GM21528 (cell line): ENCODE data around the gene LYPD6.

Source experiments
- ATAC-seq: cut with Tn5 transposase; IDR thresholded peaks from one replicate; pipeline ENCODE4 v1.9.1; 2021; ENCODE audit warnings: mild to moderate bottlenecking, moderate library complexity; ENCODE audit not compliant: unreplicated experiment, low FRiP score

Gene LYPD6

DNA sequence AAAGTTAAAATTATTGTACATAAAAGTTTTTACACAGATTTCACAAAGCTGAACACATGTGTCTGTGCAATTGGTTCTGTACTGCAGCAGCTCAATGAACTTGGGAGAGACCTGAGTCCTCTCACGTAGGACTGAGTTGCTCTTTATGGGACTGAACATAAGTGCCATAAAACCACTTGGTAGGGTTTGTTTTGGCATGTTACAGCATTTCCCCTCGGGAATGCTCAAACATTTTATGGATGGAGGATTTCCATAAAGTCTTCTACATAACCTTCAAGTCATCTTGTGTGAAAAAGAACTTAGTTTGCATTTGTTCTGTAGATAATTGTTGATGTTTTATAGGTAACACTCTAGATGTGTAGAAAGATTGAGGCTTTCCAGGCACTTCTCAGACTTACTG is 15.9 kb downstream of the LYPD6 start:
- ATAC-seq: no peak

DNA sequence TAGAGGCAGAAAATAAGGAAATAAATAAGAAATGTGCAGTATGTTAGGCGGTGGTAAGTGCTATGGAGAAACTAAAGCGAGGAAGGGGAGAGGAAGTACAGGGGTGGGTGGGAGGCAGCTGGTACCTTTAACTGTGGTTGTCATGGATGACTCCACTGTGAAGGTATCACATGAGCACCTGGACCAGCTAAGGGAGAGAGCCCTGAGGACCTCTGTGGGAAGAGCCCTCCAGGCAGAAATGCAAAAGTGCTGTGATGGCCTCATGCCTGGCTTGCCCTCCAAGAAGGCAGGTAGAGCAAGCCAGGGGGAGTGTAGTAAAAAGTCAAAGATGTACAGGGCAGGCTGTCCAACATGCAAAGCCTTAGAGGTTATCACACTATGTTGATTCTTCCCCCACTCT is 17.9 kb downstream of the LYPD6 start:
- ATAC-seq: no peak

DNA sequence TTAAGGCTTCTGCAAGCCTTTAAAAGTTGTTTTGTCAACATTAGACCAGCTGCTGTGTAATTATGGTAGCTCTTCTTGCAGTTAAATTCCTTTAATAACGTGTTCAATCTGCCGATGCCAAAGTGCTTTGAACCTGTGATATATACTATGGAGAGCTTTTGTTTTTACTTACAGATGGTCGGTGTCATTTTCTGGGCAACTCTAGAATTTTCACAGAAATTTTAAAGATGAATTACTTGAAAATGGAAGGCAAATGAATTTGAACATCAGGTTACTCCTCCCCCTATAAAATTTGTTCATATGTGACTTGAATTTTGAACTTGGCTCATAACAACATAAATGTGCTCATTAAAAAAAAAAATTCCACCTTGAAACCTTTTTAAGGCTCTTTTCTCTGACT is 23.0 kb downstream of the LYPD6 start:
- no peak for ATAC-seq

DNA sequence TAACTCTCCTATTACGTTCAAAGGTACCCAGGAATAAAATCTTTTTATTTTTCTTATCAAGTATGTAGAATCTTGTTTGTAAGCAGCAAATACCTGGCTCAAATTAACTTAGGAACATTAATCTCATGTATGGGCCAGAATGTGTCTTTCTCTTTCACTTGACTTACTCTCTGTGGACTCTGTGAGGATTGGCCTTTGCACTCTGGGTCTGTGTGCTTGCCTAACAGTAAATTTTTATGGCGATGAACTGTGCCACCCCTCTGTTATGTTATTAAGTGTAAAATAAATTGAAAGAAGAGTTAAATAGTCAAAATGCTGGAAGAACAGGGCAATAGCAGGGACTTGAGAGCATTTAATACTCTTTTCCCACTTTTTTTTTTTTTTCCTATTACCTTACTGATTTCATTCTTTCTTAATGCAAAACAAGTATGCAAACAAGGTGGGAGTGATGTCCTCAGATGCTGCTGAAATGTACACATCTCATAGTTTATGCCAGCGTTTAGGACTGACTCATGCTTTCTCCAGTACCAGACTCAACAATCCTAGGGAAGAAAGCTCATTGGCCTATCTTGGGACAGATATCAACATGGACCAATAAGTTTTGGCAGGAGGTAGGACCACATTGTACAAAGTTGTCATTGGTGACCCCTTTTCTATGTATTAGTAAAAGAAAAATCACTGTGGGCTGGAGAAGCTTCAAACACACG is 25.5 kb downstream of the LYPD6 start:
- no peak for ATAC-seq

DNA sequence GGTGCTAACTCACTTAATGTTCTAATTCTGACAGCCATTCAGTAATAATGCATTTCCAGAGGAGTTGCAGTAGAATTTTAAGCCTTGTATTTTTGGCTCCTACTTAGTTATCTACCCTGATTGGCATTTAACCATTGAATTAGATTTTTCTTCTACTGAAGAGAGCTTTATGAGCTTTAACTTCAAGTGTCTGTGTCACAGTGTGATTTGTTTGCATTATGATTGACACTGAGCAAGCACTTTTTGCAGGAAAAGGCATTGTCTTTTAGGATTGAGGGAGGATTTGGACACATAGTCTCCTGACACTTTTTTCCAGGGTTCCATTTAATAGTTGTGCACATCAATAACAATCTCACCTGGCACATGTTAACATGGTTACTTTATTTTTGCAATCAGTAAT is 26.7 kb downstream of the LYPD6 start:
- ATAC-seq: no peak

DNA sequence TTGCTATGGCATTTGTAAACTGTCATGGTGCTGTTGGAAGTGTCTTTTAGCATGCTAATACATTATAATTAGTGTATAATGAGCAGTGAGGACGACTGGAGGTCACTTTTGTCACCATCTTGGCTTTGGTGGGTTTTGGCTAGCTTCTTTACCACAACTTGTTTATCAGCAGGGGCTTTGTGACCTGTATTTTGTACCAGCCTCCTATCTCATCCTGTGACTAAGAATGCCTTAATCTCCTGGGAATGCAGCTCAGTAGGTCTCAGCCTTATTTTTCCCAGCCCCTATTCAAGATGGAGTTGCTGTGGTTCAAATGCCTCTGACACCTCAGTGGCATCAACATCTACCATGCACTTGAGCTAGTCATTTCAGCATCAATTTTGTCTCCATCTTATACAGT is 29.7 kb downstream of the LYPD6 start:
- no peak for ATAC-seq

DNA sequence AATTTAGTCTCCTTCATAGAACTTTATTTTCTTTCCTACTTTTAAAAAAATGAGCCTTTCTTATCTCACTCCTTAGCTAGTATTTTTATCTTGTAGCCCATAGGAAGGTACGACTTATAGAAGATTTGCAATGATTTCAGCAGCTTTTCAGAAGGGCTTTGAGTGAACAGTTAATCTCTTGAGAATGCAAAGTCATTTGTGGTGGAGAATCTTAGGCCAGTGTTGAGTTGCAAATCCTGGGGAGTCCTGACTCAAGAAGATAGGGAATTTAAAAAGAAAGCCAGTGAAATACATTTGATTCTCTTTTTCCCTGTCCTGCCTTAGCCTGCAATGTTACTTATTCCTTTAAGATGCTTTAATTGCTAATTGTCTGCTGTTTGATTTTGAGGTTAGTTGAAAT is 33.6 kb downstream of the LYPD6 start:
- ATAC-seq: no peak

DNA sequence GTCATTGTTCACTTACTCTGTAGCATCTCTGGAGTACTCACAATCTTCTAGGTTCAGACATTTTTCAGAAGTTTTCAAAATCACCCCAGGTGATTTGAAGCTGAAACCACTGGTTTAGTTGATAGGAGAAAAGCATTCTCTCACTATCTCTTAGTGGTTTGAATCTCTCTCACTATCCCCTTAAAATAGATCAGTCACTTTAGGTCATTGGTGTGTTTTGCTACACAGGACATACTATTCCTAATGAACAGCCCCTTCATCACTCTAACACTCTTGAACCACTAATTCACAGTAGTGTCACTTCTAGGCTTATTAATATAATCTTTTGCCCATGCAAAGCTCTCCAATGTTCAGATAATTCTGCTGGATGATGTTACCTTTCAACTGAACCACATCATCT is 34.5 kb downstream of the LYPD6 start:
- no peak for ATAC-seq

DNA sequence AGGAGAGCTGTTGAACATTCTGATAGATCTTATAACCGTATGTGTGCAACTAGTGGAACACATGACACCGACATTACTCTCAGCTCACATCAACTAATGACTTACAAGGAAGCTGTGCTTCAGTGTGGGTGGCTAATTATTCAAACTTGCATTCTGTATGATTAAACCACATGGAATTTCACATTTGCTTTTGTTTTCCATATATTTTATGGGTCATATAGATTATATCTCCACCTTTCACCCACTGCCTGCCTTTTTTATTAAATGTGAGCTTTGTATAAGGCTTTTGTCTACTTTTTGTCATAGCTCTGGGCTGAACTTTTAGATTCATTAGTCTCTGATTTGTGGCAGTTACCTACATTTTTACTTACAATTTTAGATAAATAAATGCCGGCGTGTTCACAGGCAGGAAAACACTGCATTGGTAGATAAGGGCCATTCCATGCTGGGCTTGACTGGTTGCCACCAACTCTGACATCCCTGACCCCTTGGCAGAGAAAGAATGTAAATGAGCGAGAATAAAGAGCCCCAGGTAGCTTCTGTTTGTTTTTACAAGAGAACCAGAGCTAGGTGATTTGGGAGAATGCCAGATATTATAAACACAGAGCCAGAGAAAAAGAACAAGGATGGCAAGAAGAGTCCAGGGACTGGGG is 35.7 kb downstream of the LYPD6 start:
- ATAC-seq: no peak

DNA sequence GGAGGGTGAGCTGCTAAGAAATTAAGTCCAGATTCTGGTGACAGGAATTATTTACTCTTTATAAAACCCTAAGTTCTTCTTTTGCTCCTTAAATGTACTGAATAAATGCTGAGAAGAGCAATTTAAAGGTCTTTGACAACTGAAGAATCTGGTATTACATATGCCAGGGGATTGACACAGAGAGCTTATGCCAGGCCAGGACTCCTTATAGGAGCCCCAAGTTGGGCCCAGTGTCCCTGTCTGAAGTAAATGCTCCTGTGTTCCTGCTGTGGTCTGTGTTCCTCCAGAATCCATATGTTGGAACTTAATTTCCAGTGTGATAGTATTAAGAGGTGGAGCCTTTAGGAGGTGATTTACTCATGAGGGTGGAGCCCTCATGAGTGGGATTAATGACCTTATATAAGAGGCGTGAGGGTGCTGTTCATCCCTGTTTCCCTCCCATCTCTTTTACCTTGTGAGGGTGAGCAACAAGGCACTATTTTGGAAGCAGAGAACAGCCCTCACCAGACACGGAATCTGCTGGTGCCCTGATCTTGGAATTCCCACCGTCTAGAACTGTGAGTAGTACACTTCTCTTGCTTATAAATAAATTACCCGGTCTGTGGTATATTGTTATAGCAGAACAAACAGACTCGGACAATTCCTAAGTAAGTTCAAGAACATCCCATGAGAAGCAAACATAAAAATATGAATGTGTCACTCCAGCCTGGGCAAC is 39.8 kb downstream of the LYPD6 start:
- no peak for ATAC-seq

DNA sequence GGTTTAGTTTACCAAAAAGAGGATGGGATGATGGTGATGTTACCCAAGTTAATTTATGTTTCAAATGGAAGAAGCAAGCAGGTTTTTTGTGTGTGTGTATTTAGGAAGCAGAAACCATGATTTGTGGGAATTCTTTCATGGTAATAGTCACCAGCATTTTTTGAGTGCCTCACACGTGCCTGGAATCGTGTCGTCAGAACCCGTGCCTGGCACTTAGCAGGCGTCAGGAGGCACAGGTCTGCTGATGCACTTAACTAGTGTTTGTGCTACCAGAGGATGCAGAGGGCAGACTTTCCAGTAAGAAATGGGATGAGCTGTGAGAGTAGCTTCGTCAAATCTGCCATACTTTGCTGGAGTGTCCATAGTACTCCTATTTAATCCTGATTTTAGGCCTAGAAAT is 41.1 kb downstream of the LYPD6 start:
- ATAC-seq: no peak

DNA sequence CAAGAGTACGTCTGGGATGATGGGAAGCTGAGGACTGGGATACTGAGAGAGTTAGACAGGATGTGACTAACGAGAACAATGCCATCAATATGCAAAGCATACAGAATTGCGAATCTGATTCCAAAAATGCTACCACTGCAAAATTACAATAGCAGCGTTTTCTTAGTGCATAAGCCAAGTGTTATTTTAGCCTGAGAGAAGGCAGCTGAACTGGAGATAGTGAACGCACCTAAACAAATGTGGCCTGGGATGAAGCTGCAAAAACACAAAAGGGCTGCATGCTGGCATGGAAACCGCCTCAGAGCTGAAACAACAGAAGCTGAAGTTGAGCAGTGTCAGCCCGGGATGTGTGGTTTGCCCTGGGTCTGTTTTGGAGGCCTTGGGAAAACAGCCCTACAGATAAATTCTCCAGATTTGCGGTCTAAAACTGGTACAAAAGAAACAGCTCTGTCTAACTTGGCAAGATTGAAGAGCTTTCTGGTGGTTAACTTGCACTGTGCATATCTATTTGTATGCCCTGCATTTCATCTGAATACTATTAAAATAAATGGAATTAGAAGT is 45.5 kb downstream of the LYPD6 start:
- no peak for ATAC-seq

DNA sequence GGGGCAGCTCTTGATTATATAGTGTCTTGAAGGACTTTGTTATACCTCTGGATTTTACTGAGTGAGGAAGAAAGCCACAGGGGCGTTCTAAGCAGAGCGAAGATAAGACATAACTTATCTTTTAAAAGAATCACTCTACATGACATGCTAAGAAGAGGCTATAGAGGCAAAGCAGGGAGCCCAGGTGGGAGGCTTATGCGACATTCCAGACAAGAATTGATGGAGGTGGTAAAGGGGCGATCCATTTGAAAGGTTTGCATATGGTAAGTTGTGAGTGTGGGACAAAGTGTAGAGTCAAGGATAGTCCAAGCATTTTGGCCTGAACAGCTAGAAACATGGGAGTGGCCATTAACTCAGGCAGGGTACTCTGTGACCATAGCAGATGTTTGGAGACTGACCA is 49.8 kb downstream of the LYPD6 start:
- ATAC-seq: no peak

DNA sequence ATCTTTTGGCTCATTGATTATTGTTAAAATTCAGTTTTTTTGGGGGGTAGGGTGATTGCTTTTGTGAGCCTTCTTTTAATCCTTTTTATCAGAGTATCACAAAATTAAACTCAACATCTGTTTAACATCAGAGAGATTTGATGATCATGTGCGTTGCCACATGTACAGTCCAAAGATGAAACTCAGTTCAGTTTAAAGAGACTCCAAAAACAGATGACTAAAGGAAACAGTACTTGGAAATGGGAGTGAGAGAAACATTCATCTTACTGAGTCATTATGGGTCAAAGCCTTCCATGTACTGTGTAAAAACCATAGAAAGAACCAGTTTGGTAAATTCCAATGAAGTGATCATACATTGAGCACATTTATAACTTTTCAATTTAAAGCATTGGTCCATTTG is 53.0 kb downstream of the LYPD6 start:
- no peak for ATAC-seq

DNA sequence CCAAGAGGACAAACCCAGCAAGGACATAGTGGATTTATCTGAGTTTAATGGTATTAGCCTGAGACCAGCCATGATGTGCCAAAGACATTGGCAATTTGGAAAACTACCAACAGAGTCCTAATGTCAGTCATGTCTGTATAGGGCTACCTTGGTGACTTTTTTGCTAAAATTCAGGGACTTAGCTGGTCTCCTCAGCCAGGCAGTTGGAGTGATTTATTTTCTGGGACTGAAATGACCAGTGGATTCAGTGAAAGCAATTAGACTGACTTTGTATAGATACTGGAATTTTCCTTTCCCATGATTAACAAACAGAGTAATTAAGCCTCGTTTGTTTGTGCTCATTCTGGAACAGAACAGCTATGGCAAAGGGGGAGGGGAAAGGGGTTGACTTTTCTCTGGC is 55.0 kb downstream of the LYPD6 start:
- no peak for ATAC-seq

DNA sequence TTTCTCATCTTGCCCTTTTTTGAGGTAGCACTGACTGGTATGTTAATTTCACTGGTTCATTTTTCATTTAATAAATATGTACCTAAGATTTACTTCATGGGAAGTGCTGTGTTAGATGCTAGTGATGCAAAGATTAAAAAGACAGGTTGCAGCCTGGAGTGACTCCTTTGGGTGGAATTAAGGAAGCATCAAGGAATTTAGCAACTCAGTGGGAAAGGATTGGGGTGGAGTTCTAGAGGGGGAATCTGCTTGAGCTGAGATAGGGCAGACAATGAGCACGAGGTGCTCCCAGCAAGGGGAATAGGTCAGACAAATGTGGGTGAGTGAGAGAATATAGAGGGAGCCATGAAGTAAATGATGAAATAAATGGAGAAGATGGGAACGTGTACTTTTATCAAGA is 57.0 kb downstream of the LYPD6 start:
- no peak for ATAC-seq

DNA sequence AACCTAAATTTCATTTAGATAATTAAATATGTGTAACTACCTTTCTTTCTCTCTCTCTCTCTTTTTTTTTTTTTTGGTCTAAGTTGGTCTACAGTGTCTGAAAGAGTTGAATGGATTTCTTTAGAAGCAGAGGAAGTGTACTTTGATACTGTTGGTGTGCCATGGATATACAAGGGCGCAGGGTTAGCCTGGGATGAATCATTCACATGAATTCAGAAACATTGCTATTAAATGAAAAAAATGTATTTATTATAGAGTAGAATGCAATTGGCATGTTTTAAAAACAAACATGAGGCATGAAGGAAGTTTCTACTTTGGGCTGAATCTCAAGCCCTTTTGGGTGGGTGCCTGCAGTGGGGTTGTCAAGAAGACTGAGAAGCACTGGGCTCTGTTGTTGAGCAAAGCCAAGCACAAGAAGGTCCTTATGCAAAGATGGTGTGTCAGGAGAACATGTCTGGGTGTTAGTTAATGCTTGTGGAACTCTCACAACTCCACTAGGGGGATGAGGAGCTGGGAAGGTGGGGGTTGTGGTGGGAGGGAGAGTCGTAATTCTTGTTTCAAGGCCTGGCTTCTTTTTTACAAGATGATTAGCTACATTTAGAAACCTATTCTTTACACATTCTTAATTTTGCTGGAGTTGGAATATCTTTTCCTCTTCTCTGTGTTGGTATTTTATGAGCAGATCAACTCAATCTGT is 57.9 kb downstream of the LYPD6 start:
- ATAC-seq: no peak

DNA sequence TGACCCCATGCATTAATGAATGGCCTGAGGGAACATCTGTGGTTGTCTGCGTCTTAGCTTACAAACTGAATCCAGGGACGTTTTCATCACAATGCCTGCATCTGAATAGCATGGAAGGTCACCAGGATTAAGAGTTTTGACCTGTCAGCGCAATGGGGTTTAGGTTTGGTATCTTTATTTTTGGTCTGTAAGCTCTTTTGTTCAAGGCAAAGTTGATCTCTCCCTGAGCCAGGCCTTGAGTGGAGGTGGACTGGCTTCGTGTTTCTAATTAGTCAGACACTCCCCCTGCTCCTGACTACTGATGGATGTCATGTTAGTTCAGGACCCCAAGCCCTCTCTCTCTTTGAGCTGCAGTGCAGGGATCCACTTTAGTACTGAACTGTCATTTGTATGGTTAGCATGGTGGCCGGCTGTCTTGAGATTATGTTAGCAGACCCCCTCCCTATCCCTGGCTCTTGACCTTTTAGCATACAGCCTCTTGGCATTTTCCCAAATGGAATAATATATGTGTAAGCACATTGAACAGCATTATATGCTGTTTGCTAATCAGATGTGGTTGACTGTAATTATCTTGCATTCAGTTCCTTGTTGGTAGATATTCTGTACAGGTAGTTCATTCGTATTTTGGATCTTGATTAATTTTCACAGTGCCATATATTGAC is 59.2 kb downstream of the LYPD6 start:
- ATAC-seq: no peak

DNA sequence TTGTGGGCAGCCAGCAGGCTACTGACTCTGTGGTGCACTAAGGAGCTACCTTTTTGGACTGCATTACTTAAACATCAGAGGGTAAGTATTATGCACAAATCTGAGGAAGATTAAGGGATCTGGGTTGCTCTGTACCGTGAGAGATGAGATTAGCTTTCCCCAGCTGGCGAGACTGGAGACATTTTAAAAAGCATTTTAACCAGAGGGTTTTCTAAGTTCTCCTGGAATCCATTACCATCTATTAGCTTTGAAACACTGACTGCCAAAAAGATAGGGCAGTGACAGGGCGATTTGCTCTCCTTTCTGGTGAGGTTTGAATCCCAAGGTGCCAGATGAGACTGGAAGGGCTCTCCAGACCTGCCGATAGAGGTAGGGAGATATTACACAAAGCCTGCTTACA is 63.2 kb downstream of the LYPD6 start:
- no peak for ATAC-seq

DNA sequence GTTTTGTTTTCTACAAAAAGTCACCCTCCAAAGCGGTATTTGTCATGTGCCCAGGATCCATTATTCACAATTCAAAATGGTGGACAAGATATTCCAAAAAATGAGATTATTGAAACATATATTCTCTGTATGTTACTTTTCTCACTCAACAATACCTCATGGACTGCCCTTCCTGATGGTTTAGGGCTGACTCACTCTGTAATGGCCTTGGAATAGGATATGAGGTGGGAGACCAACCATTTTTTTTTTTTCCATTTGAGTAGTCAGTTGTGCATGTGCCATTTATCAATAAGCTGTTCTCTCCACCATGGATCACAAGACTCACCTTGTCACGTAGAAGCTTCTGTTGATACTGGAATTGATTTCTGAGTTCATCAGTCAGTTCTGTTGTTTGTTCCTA is 64.5 kb downstream of the LYPD6 start:
- ATAC-seq: no peak
